Mononuclear cell (primary cell): ENCODE measurements around the gene ART1. TPM values are rescaled to one million over a fixed set of nuclear protein-coding genes. Genes with fewer than 3 reads are reported as not detected.

Source experiments
- H3K27me3 ChIP-seq: 2 replicates; pipeline ENCODE4 v1.6.0; 2011; ENCODE audit warnings: low read length, control low read depth; ENCODE audit not compliant: insufficient read depth
- H3K4me1 ChIP-seq: 2 replicates; pipeline ENCODE4 v1.5.1; 2011; ENCODE audit warnings: mild to moderate bottlenecking, low read length, control low read depth; ENCODE audit not compliant: insufficient read depth
- H3K4me3 ChIP-seq: 2 replicates; pipeline ENCODE4 v1.5.1; 2011; ENCODE audit warnings: mild to moderate bottlenecking, low read length, moderate library complexity
- H3K9me3 ChIP-seq: 2 replicates; pipeline ENCODE4 v1.5.1; 2011; ENCODE audit warnings: low read depth, mild to moderate bottlenecking, control low read depth, low read length
- total RNA-seq: library from RNA; depleted of rRNA; stranded (reverse); fragments of >200 nt; gene quantifications from one replicate; pipeline ENCODE4 v1.2.3, GENCODE V29; 2012

ART1 gene
- total RNA-seq, 1 donor = not detected

DNA sequence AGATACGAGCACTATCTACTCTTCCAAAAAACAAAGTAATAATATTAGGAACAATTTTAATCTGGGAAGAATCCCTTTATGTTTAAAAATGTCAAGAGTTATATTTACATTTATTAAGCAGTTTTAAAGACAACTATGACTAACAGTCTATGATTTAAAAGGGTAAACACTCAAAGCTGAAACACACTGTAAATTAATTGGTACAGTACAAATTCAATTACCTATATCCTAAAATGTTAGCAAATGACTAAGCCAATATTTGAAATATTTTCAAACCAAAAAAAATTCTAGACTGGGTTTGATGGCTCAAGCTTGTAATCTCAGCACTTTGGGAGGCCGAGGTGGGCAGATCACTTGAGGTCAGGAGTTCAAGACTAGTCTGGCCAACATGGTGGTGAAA, 62.2 kb downstream of the ART1 start:
- no peaks in the 10 kb centered on the region for H3K27me3 ChIP-seq
- no peaks in the 10 kb centered on the region for H3K4me1 ChIP-seq
- no peak overlapping the region for H3K4me3 ChIP-seq
- no peaks in the 10 kb centered on the region for H3K9me3 ChIP-seq

DNA sequence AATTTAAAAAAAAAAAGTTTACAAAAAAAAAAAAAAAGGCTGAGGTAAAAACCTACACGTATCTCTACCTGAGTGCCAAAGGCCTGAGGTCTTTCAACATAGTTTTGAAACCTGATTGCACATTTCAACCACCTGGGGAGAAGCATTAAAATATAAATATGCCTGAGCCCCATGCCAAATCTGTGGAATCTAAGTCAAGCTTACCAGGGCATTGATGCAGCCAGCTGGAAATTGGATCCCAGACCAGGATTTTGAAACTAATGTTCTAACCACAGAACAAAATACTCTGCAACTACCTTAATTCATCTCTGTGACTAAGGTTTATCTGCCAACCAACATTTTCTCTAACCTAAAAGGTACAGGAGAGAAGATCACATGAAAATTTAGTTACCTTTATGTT, 65.0 kb downstream of the ART1 start:
- Histone ChIP-seq H3K27me3 (no peaks in the 10 kb centered on the region), H3K9me3 (no peaks in the 10 kb centered on the region), H3K4me3 (no peak overlapping the region), H3K4me1 (no peaks in the 10 kb centered on the region)

DNA sequence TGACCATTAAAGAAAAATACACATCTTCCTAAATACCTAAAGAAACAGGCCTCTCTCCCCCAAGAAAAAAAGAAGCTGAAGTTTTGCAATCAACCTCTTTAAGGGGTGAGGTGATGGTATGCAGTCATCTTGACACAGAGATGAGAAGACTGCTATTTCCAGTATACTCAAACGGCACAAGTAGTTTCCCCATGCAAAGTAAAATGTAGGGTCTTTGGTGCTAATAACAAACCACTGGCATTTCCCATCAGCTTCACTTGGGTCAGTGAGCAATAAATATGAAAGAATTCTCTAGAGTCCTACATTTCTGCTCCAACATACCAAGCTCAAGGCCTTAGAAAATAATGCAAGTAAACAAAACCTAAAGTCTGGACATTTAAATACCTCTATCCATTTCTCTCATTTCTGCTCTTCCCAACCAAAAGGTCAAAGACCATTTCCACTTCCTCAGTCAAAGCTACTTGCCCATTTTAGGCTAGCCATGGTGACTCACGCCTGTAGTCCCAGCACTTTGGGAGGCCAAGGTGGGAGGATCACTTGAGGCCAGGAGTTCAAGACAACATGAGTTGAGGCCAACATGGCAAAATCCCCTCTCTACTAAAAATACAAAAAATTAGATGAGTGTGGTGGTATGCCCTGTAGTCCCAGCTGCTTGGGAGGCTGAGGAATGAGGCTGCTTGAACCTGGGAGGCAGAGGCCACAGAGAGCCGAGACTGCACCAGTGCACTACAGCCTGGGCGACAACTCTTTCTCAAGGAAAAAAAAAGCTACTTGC, 65.7 kb downstream of the ART1 start:
- H3K9me3 ChIP-seq = no peaks in the 10 kb centered on the region
- no peaks in the 10 kb centered on the region for H3K4me1 ChIP-seq
- H3K4me3 ChIP-seq = no peak overlapping the region
- H3K27me3 ChIP-seq = no peaks in the 10 kb centered on the region

DNA sequence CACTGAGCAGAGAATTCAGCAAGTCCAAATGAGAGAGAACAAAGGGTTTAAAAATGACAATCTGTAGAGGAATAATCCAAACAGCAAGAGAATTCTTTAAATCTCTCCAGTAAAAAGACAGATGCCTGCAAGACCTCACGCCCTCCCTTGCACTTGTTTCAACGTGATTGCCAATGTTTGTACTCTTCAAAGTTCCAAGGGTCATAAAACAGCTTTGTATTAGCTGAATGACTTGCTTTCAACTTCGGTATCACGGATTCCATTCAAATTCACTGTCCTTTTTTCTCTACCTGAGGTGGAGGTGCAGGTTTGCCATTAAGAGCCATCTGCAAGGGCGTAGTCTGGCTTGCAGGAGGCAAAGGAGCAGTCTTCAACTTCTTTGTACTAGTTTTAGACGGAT, 67.3 kb downstream of the ART1 start:
- Histone ChIP-seq H3K4me1 (no peaks in the 10 kb centered on the region), H3K9me3 (no peaks in the 10 kb centered on the region), H3K4me3 (no peak overlapping the region), H3K27me3 (no peaks in the 10 kb centered on the region)

Other genes with a start within 250 kb of the ART1 start
- not detected for gene ART5, start 3.1 kb upstream of the ART1 start, total RNA-seq
- 0.31 TPM for gene CHRNA10, start 26.3 kb downstream of the ART1 start, total RNA-seq
- 227 TPM for gene NUP98, start 152.4 kb downstream of the ART1 start, total RNA-seq
- gene PGAP2, start 163.4 kb downstream of the ART1 start, total RNA-seq = 7.5 TPM
- 75.6 TPM for gene RHOG, start 195.8 kb downstream of the ART1 start, total RNA-seq
- 55.8 TPM for gene STIM1, start 210.5 kb downstream of the ART1 start, total RNA-seq